HG03064 (cell line): ENCODE results near the gene RBM6.

Experiments used
- ATAC-seq: cut with Tn5 transposase; IDR thresholded peaks from one replicate; pipeline ENCODE4 v1.9.1; 2021; ENCODE audit warnings: low read depth; ENCODE audit not compliant: unreplicated experiment

The RBM6 gene

DNA sequence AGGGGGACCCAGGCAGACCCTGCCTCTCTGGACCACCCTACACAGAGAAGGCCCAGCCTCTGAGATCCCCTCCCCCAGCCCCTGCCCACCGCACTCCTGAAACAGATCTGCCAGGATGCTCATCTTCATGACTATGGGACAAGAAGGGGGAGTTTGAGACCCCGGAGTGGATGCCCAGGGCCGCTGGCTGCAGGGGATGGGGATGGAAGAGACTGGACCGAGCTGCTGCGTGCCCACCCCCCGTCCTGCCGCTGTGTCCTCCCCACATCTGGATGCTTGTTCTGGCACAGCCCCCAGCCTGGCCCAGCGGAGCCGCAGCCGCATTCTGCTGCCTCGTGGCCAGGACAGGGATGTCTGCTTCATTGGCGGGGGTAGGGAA lies 184.8 kb downstream of the RBM6 start:
- ATAC-seq = no peak

DNA sequence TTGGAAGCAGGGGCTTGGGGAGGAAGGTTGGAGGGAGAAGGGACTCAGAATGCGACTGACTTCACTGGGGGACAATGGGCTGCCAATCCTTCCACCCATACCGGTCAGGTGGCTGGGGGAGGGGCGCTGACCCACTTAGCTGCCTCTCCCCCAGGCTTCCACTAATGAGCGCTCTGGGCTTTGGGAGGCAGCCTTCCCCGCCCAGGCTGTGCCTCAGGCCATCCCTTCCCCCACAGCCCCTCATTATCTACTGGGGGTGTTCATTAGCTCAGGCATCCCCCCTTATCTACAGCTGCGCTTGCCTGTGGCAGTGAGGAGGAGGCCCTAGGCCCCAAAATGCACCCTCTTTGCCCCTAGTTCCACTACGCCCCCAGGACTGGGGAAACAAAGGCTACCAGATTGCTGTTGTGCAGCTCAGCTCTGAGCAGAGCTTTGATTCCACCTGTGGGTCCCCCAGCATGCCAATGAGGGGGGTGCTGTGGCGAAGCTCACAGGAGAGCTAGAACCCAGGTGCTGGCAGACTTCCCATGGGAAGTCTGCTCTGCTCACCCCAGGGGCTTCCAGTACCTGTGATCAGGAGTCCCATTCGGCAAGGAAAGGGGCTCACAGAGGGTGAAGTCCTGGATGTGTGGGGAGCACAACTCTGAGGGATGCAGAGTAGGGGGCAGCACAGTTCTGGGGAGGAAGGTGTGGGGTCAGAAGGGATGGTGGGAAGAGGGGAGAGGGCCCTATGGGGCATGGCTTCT lies 185.8 kb downstream of the RBM6 start:
- ATAC-seq = no peak

DNA sequence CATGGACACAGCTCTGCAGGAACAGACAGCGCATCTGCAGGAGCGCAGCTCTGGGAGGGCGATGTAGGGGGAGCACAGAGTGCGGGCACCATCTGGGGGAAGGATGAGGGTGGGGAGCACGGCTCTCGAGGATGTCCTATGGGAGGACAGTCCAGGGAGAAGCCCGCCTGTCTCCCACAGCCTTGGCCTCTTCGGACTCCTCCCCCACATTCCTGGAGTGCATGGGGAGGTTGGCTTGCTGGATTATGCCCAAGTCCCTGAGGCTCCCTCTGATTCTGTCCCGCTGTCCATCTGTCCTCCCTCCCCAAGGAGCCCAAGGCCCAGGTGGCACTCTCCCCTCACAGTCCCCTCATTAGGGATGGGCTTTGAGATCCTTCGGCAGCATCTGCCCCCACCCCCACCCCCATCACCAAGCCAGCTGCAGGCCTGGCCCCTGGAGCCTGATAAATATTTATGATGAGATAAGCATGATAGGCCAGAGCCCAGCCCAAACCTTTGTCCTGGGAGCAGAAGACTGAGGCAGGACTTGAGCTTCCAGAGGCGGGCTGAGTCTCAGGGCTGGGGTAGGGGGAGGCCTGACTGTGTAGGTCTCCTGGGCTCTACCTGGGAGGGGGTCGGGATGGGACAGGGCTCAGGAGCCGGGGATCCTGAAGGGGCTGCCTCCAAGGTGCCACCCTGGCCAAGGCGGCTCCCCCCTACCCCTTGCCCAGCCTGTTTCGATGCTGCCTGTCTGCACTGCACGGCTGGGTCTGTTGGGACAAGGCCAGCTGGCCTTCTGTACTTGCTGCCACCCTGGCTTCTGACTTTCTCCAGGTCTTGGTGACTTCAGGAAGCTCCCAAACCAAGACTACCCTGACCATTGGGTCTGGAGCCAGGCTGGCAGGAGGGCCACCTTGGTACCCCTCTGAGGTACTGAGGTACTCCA lies 186.6 kb downstream of the RBM6 start:
- no peak for ATAC-seq
